ENCODE measurements around the gene IL11RA.

Gene IL11RA

DNA sequence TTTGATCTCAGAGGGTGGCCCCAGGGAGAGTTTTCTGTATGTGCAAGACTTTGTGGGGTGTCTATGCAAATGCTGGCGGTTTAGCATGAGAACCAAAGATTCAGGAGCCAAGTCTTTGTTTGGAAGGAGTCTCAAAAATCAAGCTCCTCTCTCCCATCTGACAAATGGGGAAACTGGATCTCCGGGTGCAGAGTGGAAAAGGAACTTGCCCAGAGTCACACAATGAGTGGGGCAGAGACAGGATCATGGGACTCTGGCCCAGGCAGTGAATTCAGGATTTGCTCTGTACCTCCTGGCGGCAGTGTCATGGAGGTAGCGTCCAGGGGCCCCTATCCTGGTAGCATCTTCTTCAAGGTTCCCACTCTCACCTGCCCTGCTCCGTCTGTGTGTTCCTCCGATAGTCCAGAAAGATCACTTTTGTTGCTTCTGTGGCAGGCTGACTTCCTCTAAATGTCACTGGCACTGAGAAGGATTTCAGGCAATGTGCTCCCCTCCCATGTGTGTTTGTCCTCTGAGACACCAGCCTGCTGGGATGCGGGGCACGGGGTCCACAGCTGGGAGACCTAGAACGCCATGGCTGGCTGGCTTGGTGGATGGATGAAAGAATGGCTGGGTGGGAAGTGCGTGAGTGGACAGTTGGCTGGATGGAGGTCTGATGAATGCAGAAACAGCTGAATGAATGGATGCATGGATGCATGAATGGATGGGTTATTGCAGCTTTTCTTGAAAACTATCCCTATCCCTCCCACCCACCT is 35.5 kb downstream of the IL11RA start:
- no peak for DNase-seq (ENCODE audit: low spot score)

DNA sequence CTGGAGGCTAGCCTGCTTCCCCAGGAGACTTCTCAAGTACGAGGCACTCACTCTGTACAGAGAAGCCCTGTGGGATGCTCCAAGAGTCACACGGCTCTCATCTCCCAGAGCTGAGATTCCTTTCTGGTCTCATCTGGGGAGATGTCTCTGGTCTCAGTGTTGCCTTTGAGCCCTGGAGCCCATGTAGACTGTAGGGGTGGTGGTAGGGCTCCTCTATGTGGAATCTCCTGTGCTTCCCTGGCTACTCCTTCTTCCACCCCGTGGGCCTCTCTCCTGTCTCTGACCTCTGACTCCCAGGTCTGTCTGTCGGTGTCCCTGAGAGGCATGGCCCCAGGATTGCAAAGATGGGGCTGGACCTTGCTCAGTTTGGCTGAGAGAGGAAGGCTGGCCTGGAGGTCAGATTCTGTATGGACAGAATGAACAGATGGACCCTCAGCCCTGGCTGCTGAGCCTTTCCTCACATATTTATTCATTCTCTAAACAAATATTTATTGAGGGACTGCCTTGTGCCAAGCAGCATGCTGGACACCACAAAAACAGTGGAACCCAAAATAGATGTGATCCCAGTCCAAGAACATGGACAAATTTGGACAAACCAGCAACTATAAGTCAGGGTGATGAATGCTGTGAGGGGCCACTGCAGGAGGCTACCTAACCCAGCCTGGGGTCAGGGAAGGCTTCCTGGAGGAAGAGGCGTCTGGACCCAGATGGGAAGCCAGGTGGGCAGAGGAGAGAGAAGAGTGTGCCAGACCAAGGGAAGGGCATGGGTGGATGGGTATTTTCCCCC is 36.5 kb downstream of the IL11RA start:
- DNase-seq (ENCODE audit: low spot score): no peak

DNA sequence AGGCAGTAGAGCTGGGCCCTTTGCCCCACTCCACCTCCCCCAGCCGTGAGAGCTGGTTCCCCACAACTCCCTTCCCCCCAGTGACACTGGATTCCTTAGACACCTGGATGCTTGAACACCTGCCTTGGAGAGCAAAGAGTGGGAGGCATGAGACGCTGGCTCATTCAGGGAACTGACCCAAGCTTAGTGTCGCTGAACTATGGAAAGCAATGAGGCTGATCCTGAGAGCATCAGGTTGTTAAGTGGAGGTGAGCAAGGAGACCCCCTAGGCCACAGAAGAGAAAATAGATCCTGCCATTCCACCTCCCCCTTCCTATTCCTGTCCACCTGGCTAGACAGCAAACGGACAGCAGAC is 37.1 kb downstream of the IL11RA start:
- DNase-seq (ENCODE audit: low spot score): no peak

GRCh38 chr9:34689512-34689911 is 37.5 kb downstream of the IL11RA start:
- no peak for DNase-seq (ENCODE audit: low spot score)

DNA sequence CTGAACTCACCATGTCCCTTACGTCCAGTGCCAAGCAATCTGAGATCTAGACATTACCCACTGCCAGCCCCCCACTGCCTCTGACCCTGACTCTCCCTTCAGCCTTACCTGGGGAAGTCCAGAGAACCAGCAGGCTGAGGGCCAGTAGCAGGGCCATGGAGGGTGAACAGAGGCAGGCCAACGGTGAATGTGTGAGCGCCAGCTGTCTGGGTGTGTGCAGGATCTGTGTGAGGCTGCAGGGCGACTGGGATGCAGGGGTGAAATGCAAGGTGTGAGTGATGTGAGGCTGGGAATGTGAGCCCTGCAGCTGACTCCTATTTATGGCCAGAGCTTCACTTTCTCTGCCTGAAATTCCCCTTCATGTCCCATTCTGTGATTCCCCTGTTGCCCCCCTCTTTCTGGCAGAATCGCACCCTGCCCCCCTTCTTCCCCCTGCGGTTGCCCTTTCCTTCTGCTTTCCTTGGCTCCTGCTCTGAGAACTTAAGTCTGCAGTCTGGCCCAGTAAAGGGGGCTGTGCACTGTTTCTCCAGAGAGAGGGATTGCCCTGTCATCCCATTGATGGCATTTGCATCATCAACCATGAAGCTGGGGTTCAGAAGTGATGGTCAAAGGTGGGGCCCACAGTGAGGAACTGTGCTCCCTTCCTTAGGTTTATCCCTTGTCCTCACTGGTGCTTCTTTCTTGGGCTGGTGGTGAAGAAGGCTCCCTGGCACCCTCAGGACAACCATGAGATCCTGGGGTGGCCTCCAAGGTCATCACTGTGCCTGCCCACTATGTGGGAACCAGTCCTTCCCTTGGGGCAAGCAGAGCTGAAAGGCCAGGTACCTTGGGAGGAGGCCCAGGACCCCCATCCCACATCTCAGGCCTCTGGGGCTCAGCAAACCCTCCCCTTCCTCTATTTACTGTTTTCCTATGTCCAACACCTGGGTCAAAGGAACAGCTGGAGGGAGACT is 39.3 kb downstream of the IL11RA start, which contains the start of gene CCL19:
CCL19 (minus strand) TSS at position 294 of the 953 bp plus-strand sequence; CDS start at position 157, 137 bp downstream.
- no peak for DNase-seq (ENCODE audit: low spot score)

- DNase-seq (ENCODE audit: low spot score): no peak
Observed at GRCh38 chr9:34691936-34692315, 39.9 kb downstream of the IL11RA start.

GRCh38 chr9:34693560-34693959 is 41.6 kb downstream of the IL11RA start:
- DNase-seq (ENCODE audit: low spot score): no peak

DNA sequence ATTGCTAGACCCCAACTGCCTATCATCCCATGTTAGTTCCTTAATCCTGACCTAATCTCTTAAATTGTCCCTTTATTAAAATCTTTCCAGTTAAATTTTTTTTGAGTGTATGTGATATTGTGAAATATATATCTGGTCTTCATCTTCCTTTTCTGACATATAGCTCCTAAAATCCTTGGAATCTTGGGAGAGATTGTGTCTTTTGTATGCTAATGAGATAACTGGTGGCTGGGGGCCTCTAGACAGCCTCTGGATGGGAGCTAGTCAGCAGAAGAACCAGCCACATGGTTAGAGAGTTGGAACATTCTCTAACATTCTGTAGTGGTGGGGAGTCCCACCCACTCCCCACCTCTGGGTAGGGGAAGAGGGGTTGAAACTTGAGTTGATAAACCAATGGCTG is 42.8 kb downstream of the IL11RA start:
- DNase-seq (ENCODE audit: low spot score): no peak

DNA sequence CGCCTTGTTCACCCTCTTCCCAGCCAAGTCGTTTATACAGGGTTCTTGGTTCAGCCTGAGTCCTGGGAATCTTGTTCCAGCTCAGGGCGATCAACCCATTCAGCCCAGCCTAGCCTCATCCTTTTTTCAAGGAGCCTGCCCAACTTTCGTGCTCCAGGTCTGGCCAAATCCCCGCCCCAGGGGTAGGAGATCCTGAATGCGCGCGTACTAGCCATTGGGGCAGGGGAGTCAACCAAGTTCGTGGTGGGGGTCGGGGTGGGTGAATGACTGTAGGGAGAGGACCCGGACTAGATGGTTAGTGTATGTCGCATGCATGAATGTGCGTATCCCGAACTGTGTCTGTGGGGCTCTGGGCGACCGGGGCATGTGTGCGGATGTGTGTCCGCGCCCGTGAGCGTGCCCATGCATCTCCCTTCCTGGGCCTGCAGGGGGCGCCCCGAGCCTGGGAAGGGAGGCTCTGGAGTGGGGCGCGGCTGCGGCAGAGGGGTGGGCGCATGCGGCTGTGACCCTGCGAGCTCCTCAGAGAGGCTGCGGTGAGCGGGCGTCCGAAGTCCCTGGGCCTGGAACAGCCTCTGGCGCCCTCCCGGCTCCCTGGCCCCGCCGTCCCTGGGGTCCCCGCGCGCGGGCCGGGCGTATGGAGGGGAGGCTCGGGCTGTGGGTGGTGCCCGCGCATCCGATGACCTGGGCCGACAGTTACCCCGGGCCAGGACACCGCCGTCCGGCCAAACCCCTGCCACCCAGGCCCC is 49.2 kb downstream of the IL11RA start:
- DNase-seq (ENCODE audit: low spot score): peak; percentile 68

DNA sequence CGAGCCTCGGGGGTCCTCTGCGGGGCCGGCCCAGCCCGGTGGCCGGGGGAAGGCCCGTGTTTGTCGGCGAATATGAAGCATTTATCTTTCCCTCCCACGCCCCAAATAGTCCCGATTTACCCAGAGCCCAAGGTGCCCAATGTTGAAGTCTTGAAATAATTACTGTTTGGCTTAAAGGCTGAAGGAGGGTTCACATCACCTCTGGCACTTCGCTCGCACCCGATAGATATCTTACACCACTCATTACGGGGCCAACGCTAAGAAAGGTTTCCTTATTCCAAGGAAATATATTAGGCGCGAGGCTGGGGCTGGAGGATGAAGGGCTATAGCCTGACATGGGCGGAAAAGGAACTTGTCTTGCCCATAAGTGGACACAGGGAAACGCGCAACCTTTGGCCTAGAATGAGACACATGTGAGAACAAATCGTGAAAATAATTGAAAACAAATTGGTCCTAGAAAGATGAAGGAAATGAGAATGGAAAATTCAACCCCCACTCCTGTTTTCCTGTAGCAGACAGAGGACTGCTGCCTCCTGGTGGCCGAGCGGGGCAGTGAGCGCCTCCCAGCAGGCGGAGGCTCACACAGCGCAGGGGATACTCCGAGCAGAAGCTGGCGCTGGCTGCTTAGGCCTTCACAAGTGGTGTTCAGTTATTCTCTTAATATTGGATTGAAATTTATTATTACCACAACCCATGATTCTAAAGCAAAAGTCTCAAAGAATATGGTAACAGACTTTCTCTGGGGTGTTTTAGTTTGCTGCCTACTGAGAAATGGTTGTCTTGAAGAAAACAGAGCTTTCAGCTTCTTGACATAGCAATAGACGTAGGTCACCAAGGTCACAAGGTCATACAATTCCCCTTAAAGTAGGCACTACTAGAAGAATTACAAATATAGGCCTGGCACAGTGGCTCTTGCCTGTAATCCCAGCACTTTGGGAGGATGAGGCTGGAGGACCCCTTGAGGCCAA is 50.1 kb downstream of the IL11RA start:
- DNase-seq (ENCODE audit: low spot score): peak; percentile 79

- DNase-seq (ENCODE audit: low spot score): no peak
Observed at GRCh38 chr9:34707130-34707529, 55.1 kb downstream of the IL11RA start.

DNA sequence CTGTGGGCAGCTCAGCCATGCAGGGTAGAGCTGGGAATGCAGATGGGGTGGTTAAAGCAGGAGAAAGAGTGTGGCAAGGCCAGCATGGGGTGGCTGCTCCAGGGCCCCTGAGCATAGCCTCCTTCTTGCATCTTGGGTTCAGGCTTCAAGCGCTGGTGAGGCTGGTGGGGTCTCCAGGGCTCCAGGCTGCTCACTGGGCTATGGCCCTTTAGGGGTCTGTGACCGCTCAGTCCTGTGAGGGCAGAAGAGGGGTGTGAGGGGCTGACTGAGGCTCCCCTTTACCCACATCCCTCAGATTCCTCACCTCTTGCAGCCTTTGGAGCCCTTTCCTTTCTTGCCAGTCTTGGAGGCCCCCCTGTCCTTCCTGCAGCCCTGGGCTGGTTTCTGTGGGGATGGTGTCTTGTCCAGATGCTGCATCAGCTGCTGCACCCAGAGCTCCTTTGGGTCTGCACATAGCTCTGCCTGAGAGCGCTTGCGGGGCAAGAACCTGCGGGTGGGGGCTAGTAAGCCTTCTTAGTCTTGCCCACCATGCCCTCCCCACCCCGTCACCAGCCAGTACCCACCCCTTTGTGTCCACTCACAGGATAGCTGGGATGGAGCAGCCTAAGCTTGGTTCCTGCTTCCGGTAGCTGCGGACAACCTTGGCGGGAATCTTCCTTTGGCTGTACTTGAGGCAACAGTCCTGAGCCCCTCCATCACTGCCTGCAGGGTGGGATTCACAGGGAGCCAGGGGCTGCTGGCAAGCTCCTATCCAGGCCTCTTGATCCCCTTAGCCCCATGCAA is 57.4 kb downstream of the IL11RA start:
- DNase-seq (ENCODE audit: low spot score): no peak

GRCh38 chr9:34710023-34710422 is 58.0 kb downstream of the IL11RA start, which contains the start of gene CCL21:
Gene CCL21, minus strand, starts transcription at chr9:34710136. Its CDS starts 70 bp downstream, at chr9:34710066.
- DNase-seq (ENCODE audit: low spot score): no peak
